HG03095 (cell line): Measurements from ENCODE around the gene EML6.

Experiments
- ATAC-seq: cut with Tn5 transposase; IDR thresholded peaks from one replicate; pipeline ENCODE4 v1.9.1; 2021; ENCODE audit warnings: moderate library complexity; ENCODE audit not compliant: unreplicated experiment

The EML6 gene

GRCh38 chr2:54940723-54941122 lies 217.3 kb downstream of the EML6 start:
- no peak for ATAC-seq

GRCh38 chr2:54941248-54941984 lies 218.0 kb downstream of the EML6 start:
- no peak for ATAC-seq

- ATAC-seq = no peak
Observed at GRCh38 chr2:54942373-54942772, 218.9 kb downstream of the EML6 start.

- ATAC-seq = no peak
Observed at GRCh38 chr2:54944724-54945326, 221.4 kb downstream of the EML6 start.

- ATAC-seq = no peak
Observed at GRCh38 chr2:54945391-54946219, 222.1 kb downstream of the EML6 start.

- ATAC-seq = no peak
Observed at GRCh38 chr2:54946220-54946805, 222.9 kb downstream of the EML6 start.

GRCh38 chr2:54947136-54947535 lies 223.7 kb downstream of the EML6 start:
- no peak for ATAC-seq

- no peak for ATAC-seq
Observed at GRCh38 chr2:54947646-54948045, 224.2 kb downstream of the EML6 start.

- ATAC-seq = no peak
Observed at GRCh38 chr2:54948120-54948519, 224.7 kb downstream of the EML6 start.

GRCh38 chr2:54949431-54949830 lies 226.0 kb downstream of the EML6 start:
- no peak for ATAC-seq

- ATAC-seq = no peak
Observed at GRCh38 chr2:54950811-54951210, 227.3 kb downstream of the EML6 start.

GRCh38 chr2:54952425-54952824 lies 229.0 kb downstream of the EML6 start:
- no peak for ATAC-seq

GRCh38 chr2:54952978-54953456 lies 229.6 kb downstream of the EML6 start:
- no peak for ATAC-seq

GRCh38 chr2:54954158-54954557 lies 230.7 kb downstream of the EML6 start:
- ATAC-seq = no peak

GRCh38 chr2:54954705-54955357 lies 231.4 kb downstream of the EML6 start:
- no peak for ATAC-seq

GRCh38 chr2:54955358-54956110 lies 232.1 kb downstream of the EML6 start:
- no peak for ATAC-seq

- no peak for ATAC-seq
Observed at GRCh38 chr2:54956111-54956627, 232.7 kb downstream of the EML6 start.

GRCh38 chr2:54957321-54957999 lies 234.0 kb downstream of the EML6 start:
- ATAC-seq = no peak

GRCh38 chr2:54958717-54959371 lies 235.4 kb downstream of the EML6 start:
- no peak for ATAC-seq
